ENCODE data around the gene YJU2. TPM values are rescaled to one million over a fixed set of nuclear protein-coding genes. Genes with fewer than 3 reads are reported as not detected.
"Not testable (repeated sequence)": the region's sequence is repeated elsewhere in the genome, so short reads cannot be mapped to it uniquely, and the experiment has no call there.

The YJU2 gene
- polyA plus RNA-seq, 1 donor = 20.9 TPM

DNA sequence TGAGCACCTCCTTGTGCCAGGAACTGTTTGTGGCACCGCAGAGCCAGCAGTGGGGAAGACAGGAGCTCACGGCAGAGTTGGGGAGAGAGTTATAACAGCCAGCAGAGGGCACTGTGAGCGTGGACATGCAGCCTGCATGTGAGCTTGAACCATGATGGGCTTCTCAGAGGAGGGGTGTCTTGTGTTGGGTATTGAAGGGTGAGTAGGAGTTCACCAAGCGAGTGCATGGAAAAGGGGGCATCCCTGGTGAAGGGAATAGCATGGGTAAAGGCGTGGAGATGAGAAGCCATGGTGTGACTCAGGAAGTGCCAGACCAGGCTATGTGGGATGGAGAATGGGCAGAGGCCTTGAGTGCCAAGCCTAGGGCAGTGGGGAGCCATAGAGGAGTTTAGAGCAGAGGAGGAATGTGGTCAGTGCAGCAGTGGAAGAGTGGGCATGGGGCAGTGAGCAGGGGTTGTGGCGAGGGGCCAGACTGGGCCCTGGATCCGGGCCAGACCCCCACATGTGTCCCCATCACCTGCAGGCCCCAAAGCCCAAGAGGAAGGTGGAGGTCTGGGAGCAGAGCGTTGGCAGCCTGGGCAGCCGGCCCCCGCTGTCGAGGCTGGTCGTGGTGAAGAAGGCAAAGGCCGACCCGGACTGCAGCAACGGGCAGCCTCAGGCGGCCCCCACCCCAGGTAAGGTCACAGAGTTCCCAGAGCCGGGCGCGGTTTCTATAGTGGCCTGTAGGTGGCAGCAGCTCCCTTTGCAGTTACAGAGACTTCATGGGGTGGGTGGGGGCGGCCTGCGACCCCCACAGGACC lies 20.4 kb downstream of the YJU2 start:
- no peaks in the 10 kb centered on the region for H3K4me1 ChIP-seq (ENCODE audit: control insufficient read depth, insufficient read depth, low read length)
- no peaks in the 10 kb centered on the region for H3K9me3 ChIP-seq (ENCODE audit: control insufficient read depth, low read depth, low read length)
- peaks cover 43% of the 10 kb centered on the region for H3K36me3 ChIP-seq (ENCODE audit: control insufficient read depth, insufficient read depth, low read length)
- no peak for DNase-seq
- H3K27me3 ChIP-seq (ENCODE audit: control insufficient read depth, insufficient read depth, low read length) = no peaks in the 10 kb centered on the region
- no peak overlapping the region for H3K4me3 ChIP-seq (ENCODE audit: low read length)
- no peak overlapping the region for H3K27ac ChIP-seq (ENCODE audit: low read length)
- WGBS (ENCODE audit: insufficient coverage, low lambda C conversion rate) = no CpG with 5 or more reads among the region's 21 CpGs

DNA sequence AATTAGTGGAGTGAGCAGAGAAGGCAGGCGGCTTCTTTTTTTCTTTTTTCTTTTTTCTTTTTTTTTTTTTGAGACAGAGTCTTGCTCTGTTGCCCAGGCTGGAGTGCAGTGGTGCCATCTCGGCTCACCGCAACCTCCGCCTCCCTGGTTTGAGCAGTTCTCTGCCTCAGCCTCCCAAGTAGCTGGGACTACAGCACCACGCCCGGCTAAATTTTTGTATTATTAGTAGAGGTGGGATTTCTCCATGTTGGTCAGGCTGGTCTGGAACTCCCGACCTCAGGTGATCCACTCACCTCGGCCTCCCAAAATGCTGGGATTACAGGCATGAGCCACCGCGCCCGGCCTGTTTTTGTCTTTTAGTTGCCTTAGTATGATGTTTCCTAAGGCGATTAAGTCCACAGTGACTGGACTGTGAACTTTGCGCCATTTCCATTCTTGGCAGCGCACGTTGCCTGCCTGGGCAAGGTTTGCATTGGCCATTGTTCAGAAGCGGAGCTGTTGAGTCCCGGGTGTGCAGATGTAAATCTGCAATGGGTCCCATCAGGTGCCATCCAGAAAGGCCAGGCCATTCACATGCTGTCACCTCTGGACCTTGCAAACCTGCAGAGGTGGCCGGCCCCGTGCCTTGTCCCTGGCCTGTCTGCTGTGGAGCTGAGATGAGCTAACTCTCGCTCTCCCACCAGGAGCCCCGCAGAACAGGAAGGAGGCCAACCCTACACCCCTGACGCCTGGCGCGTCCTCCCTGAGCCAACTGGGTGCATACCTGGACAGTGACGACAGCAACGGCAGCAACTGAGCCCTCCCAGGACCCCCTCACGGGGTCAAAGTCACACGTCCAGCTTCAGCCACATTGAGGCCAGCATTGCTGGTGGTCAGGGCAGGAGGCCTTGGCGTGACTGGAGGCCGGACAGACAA lies 21.3 kb downstream of the YJU2 start:
- no peak overlapping the region for H3K4me3 ChIP-seq (ENCODE audit: low read length)

DNA sequence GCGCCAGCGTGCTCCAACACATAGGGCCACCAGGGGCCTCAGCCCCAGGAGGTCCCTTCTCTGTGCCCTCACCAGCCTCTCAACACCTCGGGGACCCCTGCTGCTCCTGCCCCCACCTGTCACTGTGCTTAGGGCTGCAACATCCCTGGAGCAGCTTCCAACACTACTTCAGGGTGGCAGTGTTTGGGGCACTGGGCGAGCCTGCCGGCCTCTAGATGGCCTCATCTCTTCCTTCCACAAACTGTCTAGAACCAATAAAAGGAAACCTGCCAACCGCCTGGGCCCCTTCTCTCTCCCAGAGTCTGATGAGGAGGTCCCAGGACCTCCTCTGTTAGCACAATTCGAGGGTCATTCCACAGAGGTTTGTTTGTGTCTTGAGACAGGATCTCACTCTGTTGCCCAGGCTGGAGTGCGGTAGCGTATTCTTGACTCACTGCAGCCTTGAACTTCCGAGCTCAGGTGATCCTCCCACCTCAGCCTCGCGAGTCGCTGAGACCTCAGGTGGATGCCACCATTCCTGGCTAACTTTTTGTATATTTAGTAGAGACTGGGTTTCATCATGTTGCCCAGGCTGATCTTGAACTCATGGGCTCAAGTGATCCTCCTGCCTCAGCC lies 22.0 kb downstream of the YJU2 start:
- DNase-seq = no peak
- H3K4me1 ChIP-seq (ENCODE audit: control insufficient read depth, insufficient read depth, low read length) = no peaks in the 10 kb centered on the region
- no CpG with 5 or more reads among the region's 13 CpGs for WGBS (ENCODE audit: insufficient coverage, low lambda C conversion rate)
- no peak overlapping the region for H3K4me3 ChIP-seq (ENCODE audit: low read length)
- no peaks in the 10 kb centered on the region for H3K27me3 ChIP-seq (ENCODE audit: control insufficient read depth, insufficient read depth, low read length)
- H3K36me3 ChIP-seq (ENCODE audit: control insufficient read depth, insufficient read depth, low read length) = peaks cover 34% of the 10 kb centered on the region
- no peaks in the 10 kb centered on the region for H3K9me3 ChIP-seq (ENCODE audit: control insufficient read depth, low read depth, low read length)
- H3K27ac ChIP-seq (ENCODE audit: low read length) = no peak overlapping the region

More for the DNA sequence above, 21.3 kb downstream of the YJU2 start:
- WGBS (ENCODE audit: insufficient coverage, low lambda C conversion rate) = 72% methylated on average over 3 of the region's 30 CpGs
- Histone ChIP-seq H3K36me3 (ENCODE audit: control insufficient read depth, insufficient read depth, low read length) (peaks cover 36% of the 10 kb centered on the region), H3K4me1 (ENCODE audit: control insufficient read depth, insufficient read depth, low read length) (no peaks in the 10 kb centered on the region), H3K27me3 (ENCODE audit: control insufficient read depth, insufficient read depth, low read length) (no peaks in the 10 kb centered on the region), H3K27ac (ENCODE audit: low read length) (no peak overlapping the region), H3K9me3 (ENCODE audit: control insufficient read depth, low read depth, low read length) (no peaks in the 10 kb centered on the region)
- DNase-seq = no peak

DNA sequence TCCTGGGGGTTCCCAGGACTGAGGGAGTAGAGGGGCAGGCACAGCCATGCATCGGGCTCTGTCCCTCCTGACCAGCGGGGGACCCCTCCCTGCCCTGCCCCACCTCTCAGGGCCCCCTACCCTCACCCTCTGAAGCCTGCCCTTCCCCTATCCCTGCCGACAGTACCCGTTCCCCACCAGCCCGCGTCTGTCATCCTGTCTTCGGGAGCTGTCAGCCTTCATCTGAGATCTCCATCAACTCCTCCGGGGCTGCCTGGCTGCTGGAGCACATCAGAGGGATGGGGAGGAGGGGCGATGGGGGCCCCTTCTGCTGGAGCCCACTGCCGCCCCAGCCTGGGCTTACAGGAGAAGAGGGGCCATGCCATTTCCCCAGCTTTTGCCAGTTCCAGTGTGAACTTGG lies 26.0 kb downstream of the YJU2 start:
- Histone ChIP-seq H3K27me3 (ENCODE audit: control insufficient read depth, insufficient read depth, low read length) (peaks cover 11% of the 10 kb centered on the region), H3K9me3 (ENCODE audit: control insufficient read depth, low read depth, low read length) (no peaks in the 10 kb centered on the region), H3K4me1 (ENCODE audit: control insufficient read depth, insufficient read depth, low read length) (no peaks in the 10 kb centered on the region), H3K36me3 (ENCODE audit: control insufficient read depth, insufficient read depth, low read length) (peaks cover 18% of the 10 kb centered on the region), H3K27ac (ENCODE audit: low read length) (no peak overlapping the region), H3K4me3 (ENCODE audit: low read length) (no peak overlapping the region)
- DNase-seq = no peak
- WGBS (ENCODE audit: insufficient coverage, low lambda C conversion rate) = no CpG with 5 or more reads among the region's 10 CpGs

DNA sequence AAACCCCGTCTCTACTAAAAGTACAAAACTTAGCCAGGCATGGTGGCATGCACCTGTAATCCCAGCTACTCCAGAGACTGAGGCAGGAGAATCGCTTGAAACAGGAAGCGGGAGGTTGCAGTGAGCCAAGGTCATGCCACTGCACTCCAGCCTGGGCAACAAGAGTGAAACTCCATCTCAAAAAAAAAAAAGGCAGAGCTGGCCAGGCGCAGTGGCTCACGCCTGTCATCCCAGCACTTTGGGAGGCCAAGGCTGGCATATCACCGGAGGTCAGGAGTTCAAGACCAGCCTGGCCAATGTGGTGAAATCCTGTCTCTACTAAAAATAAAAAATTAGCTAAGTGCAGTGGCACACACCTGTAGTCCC lies 27.4 kb downstream of the YJU2 start:
- H3K27me3 ChIP-seq (ENCODE audit: control insufficient read depth, insufficient read depth, low read length) = peaks cover 22% of the 10 kb centered on the region
- H3K9me3 ChIP-seq (ENCODE audit: control insufficient read depth, low read depth, low read length); H3K27ac ChIP-seq (ENCODE audit: low read length); H3K4me1 ChIP-seq (ENCODE audit: control insufficient read depth, insufficient read depth, low read length); H3K4me3 ChIP-seq (ENCODE audit: low read length); DNase-seq; H3K36me3 ChIP-seq (ENCODE audit: control insufficient read depth, insufficient read depth, low read length): not testable (repeated sequence)
- no CpG with 5 or more reads among the region's 6 CpGs for WGBS (ENCODE audit: insufficient coverage, low lambda C conversion rate)

DNA sequence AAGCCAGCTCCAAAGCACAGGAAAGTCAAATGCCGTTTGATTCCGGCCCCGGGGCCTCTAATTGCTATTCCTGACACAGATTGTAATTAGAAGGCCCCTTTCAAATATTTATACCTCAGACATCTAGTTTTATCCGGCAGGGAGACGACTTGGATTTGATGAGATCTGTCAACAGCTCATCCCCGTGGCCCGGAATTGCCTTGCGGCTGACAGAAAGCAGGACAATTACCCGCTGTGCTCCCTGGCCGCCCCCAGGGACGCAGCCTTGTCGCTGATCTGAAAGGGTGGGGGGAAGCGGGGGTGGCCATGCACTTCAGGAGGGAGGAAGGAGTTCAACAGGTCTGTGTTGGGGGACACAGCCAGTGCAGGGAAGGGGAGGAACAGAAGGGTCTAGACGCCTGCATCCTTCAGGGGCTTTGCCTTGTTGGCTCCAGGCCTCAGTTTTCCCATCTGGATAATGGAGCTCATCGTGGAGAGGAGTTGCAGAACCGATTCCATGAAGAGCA lies 30.4 kb downstream of the YJU2 start:
- Histone ChIP-seq H3K36me3 (ENCODE audit: control insufficient read depth, insufficient read depth, low read length) (no peaks in the 10 kb centered on the region), H3K27ac (ENCODE audit: low read length) (no peak overlapping the region), H3K9me3 (ENCODE audit: control insufficient read depth, low read depth, low read length) (no peaks in the 10 kb centered on the region), H3K4me1 (ENCODE audit: control insufficient read depth, insufficient read depth, low read length) (no peaks in the 10 kb centered on the region), H3K4me3 (ENCODE audit: low read length) (no peak overlapping the region), H3K27me3 (ENCODE audit: control insufficient read depth, insufficient read depth, low read length) (peaks cover 47% of the 10 kb centered on the region)
- WGBS (ENCODE audit: insufficient coverage, low lambda C conversion rate) = no CpG with 5 or more reads among the region's 16 CpGs
- DNase-seq = no peak

DNA sequence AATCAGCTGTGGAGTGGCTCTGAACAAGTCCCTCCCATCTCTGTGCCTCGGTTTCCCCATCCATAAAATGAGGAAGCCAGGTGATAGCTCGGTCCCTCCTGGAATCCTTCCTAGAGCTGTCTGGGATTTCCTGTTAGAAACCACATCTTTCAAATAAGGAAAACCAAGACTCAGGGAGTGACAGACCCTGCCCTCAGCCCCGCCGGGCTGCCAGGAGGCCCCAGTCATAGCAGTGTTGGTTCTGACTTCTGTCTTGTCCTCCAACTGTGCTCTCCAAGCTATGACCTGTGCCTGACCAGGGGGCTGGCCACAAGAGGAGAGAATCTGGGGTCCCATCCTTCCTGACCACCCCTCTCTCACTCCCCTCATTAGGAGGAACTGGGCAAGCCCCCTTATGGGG lies 31.1 kb downstream of the YJU2 start:
- H3K4me3 ChIP-seq (ENCODE audit: low read length) = no peak overlapping the region
- no peak overlapping the region for H3K27ac ChIP-seq (ENCODE audit: low read length)
- H3K9me3 ChIP-seq (ENCODE audit: control insufficient read depth, low read depth, low read length) = no peaks in the 10 kb centered on the region
- no peaks in the 10 kb centered on the region for H3K36me3 ChIP-seq (ENCODE audit: control insufficient read depth, insufficient read depth, low read length)
- no CpG with 5 or more reads among the region's 4 CpGs for WGBS (ENCODE audit: insufficient coverage, low lambda C conversion rate)
- H3K27me3 ChIP-seq (ENCODE audit: control insufficient read depth, insufficient read depth, low read length) = peaks cover 51% of the 10 kb centered on the region
- H3K4me1 ChIP-seq (ENCODE audit: control insufficient read depth, insufficient read depth, low read length) = no peaks in the 10 kb centered on the region
- DNase-seq = no peak

DNA sequence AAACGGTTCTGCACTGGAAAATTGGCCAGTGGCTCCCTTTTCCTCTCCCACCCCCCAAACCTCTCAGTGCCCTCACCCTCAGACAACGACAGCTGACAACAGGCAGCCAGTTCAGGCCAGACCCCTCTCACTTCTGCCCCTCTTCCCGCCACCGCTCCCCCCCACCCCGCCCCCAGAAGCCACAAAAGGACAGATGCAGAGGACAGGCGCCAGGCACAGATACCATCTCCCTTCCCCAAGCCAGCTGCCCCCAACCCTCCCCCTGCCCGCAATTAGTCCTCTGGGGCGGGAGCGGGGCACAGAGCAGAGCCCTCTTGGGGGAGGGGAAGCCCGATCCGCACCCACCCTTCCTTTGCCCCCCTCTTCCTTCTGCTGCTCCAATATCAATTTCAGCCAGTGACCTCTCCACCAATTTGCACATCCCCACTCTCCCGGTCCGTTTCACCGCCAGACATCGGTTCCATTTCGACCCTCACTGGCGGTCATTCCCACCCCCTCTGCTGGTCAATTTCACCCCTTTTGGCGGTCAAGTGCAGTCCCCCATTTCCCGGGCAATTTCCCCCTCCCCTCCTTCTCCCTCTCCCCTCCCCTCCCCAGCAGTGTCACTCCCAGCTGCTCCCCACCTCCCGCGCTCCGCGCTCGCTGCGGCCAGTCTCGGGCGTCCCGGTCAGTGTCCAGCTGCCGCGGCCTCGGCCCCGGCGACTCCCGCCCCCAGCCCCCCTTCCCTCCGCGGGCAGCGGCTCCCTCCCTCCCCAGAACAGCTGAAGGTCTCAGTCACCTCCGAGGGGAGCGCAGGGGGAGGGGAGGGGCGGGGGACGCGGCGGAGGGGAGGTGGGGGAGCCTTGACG lies 31.8 kb downstream of the YJU2 start, which contains the start of gene SHD:
Gene SHD, plus strand, starts transcription at position 848 of the 848 bp plus-strand sequence. CDS start 798 bp downstream, outside the sequence.
- DNase-seq = no peak
- peak within 1 kb of the TSS; percentile 10 for H3K4me3 ChIP-seq (ENCODE audit: low read length)

DNA sequence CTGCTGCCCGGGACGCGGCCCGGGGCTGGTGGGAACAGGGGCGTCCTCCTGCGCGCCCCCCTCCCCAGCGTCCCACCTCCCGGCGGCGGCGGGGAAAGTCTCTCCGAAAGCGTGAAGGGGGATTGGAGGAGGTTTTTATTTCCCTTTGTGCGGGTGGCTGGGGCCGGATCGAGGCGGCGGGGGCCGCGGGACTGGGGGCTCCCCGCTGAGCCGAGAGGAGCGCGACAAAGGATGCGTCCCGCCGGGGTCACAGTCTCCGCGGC lies 32.3 kb downstream of the YJU2 start:
- H3K4me3 ChIP-seq (ENCODE audit: low read length) = peak overlapping the region; percentile 10
- no CpG with 5 or more reads among the region's 30 CpGs for WGBS (ENCODE audit: insufficient coverage, low lambda C conversion rate)

More for the DNA sequence above, 31.8 kb downstream of the YJU2 start, which contains the start of gene SHD:
- Histone ChIP-seq H3K9me3 (ENCODE audit: control insufficient read depth, low read depth, low read length) (no peaks in the 10 kb centered on the region), H3K27ac (ENCODE audit: low read length) (no peak within 1 kb of the TSS), H3K36me3 (ENCODE audit: control insufficient read depth, insufficient read depth, low read length) (no peaks in the 10 kb centered on the region), H3K27me3 (ENCODE audit: control insufficient read depth, insufficient read depth, low read length) (peaks cover 52% of the 10 kb centered on the region), H3K4me1 (ENCODE audit: control insufficient read depth, insufficient read depth, low read length) (no peaks in the 10 kb centered on the region)
- 4% methylated on average over 4 of the region's 44 CpGs for WGBS (ENCODE audit: insufficient coverage, low lambda C conversion rate)

More for the DNA sequence above, 32.3 kb downstream of the YJU2 start:
- no peaks in the 10 kb centered on the region for H3K4me1 ChIP-seq (ENCODE audit: control insufficient read depth, insufficient read depth, low read length)
- no peak overlapping the region for H3K27ac ChIP-seq (ENCODE audit: low read length)
- no peak for DNase-seq
- peaks cover 52% of the 10 kb centered on the region for H3K27me3 ChIP-seq (ENCODE audit: control insufficient read depth, insufficient read depth, low read length)
- H3K36me3 ChIP-seq (ENCODE audit: control insufficient read depth, insufficient read depth, low read length) = no peaks in the 10 kb centered on the region
- H3K9me3 ChIP-seq (ENCODE audit: control insufficient read depth, low read depth, low read length) = no peaks in the 10 kb centered on the region
